Activated T-cell treated with anti-CD3 and anti-CD28 coated beads, Interleukin-2, amount 50 U/mL, for 4 hours (primary cell): Measurements from ENCODE around the gene ORMDL3. TPM values are rescaled to one million over a fixed set of nuclear protein-coding genes. Genes with fewer than 3 reads are reported as not detected.
"Not testable (repeated sequence)": the region's sequence is repeated elsewhere in the genome, so short reads cannot be mapped to it uniquely, and the experiment has no call there.

Experiments used
- ATAC-seq, 2 donors: fragments of 200-7000 bp; cut with Tn5 transposase; one replicate each; pipeline ENCODE4 v1.10.0; 2021
- DNase-seq: peaks from one replicate; pipeline ENCODE4 v3.0.0-alpha.2; 2020
- H3K27me3 Mint-ChIP-seq: one replicate; pipeline ENCODE4 v1.8.0; 2021; ENCODE audit warnings: low read depth, mixed read lengths
- H3K36me3 Mint-ChIP-seq: one replicate; pipeline ENCODE4 v1.8.0; 2022; ENCODE audit warnings: mixed read lengths; ENCODE audit not compliant: insufficient read depth
- H3K4me1 Mint-ChIP-seq: one replicate; pipeline ENCODE4 v1.8.0; 2021; ENCODE audit warnings: low read depth, mixed read lengths
- H3K4me3 Mint-ChIP-seq: one replicate; pipeline ENCODE4 v1.8.0; 2021; ENCODE audit warnings: mild to moderate bottlenecking, moderate library complexity, mixed read lengths
- H3K9me3 Mint-ChIP-seq: one replicate; pipeline ENCODE4 v1.8.0; 2021; ENCODE audit warnings: mixed read lengths
- total RNA-seq, 3 donors: library from RNA; stranded (reverse); gene quantifications; one replicate each; pipeline ENCODE4 v1.2.1, GENCODE V29; 2021

Gene ORMDL3
- total RNA-seq, 3 donors from 2014 or later, result 48.9 to 71.0 (median 52.1) TPM

GRCh38 chr17:39898088-39898487 lies 29.3 kb downstream of the ORMDL3 start:
- ATAC-seq (no peak), DNase-seq (no peak)
- Mint-ChIP-seq H3K9me3 (no peaks in the 10 kb centered on the region), H3K36me3 (no peaks in the 10 kb centered on the region), H3K4me1 (peaks cover 10% of the 10 kb centered on the region), H3K27me3 (no peaks in the 10 kb centered on the region), H3K4me3 (no peak overlapping the region)

GRCh38 chr17:39894681-39895376 lies 32.6 kb downstream of the ORMDL3 start:
- DNase-seq, result no peak
- peaks cover 7% of the 10 kb centered on the region for H3K4me1 Mint-ChIP-seq
- peaks cover 2% of the 10 kb centered on the region for H3K27me3 Mint-ChIP-seq
- peak in 1 of 2 donors; percentile 41 for ATAC-seq
- no peak overlapping the region for H3K4me3 Mint-ChIP-seq
- H3K36me3 Mint-ChIP-seq, result no peaks in the 10 kb centered on the region
- H3K9me3 Mint-ChIP-seq, result no peaks in the 10 kb centered on the region

GRCh38 chr17:39889200-39889599 lies 38.2 kb downstream of the ORMDL3 start:
- H3K9me3 Mint-ChIP-seq, result no peaks in the 10 kb centered on the region
- peaks cover 12% of the 10 kb centered on the region for H3K27me3 Mint-ChIP-seq
- no peaks in the 10 kb centered on the region for H3K36me3 Mint-ChIP-seq
- no peak for DNase-seq
- no peak overlapping the region for H3K4me3 Mint-ChIP-seq
- no peak for ATAC-seq
- no peaks in the 10 kb centered on the region for H3K4me1 Mint-ChIP-seq

GRCh38 chr17:39887078-39887477 lies 40.3 kb downstream of the ORMDL3 start:
- H3K9me3 Mint-ChIP-seq, result no peaks in the 10 kb centered on the region
- H3K4me3 Mint-ChIP-seq, result no peak overlapping the region
- H3K36me3 Mint-ChIP-seq, result no peaks in the 10 kb centered on the region
- peaks cover 12% of the 10 kb centered on the region for H3K27me3 Mint-ChIP-seq
- ATAC-seq (no peak), DNase-seq (no peak)
- no peaks in the 10 kb centered on the region for H3K4me1 Mint-ChIP-seq

- ATAC-seq, H3K27me3 Mint-ChIP-seq, H3K4me3 Mint-ChIP-seq, DNase-seq, H3K4me1 Mint-ChIP-seq, H3K9me3 Mint-ChIP-seq, H3K36me3 Mint-ChIP-seq: not testable (repeated sequence)
Observed at GRCh38 chr17:39886102-39886501, 41.3 kb downstream of the ORMDL3 start.

GRCh38 chr17:39872751-39873150 lies 54.6 kb downstream of the ORMDL3 start:
- no peaks in the 10 kb centered on the region for H3K27me3 Mint-ChIP-seq
- ATAC-seq (no peak), DNase-seq (no peak)
- no peaks in the 10 kb centered on the region for H3K9me3 Mint-ChIP-seq
- H3K36me3 Mint-ChIP-seq, result no peaks in the 10 kb centered on the region
- H3K4me3 Mint-ChIP-seq, result no peak overlapping the region
- H3K4me1 Mint-ChIP-seq, result peaks cover 14% of the 10 kb centered on the region

DNA sequence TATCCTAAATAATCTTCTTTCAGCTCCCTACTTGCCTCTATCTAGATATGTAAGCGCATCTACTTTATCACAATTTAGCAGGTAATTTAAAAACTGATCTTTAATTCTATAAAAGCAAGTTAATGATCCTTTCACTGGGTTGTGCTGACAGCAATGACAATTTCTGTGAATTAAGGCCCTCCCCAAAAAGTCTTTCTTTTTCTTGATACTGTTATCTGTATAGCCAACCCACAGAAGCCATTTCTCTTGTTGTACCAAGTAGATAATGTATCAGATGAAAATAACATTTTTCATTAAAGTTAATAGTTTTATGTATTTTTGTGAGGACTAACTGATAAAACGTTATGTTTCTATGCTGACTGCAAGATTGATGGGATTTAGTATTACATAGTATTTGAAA lies 55.6 kb downstream of the ORMDL3 start:
- Mint-ChIP-seq H3K4me3 (no peak overlapping the region), H3K4me1 (peaks cover 24% of the 10 kb centered on the region), H3K27me3 (no peaks in the 10 kb centered on the region), H3K9me3 (no peaks in the 10 kb centered on the region), H3K36me3 (no peaks in the 10 kb centered on the region)
- no peak for DNase-seq
- ATAC-seq, result no peak

Other genes with a start within 250 kb of the ORMDL3 start
- 10 to 100 TPM; 14.6 to 16.5 (median 16.3) TPM for gene PGAP3, start 239.5 kb downstream of the ORMDL3 start, total RNA-seq
- gene ERBB2, start 227.5 kb downstream of the ORMDL3 start, total RNA-seq, result 1 to 10 TPM; 2.3 to 3.4 (median 2.9) TPM
- gene MIEN1, start 197.1 kb downstream of the ORMDL3 start, total RNA-seq, result 10 to 100 TPM; 43.2 to 48.6 (median 45.7) TPM
- gene GRB7, start 189.7 kb downstream of the ORMDL3 start, total RNA-seq, result under 1 TPM; 0.43 to 0.73 (median 0.47) TPM
- 100 to 1,000 TPM in 1 of 3 donors, 10 to 100 TPM in 2; 82.3 to 106 (median 91.6) TPM for gene IKZF3, start 63.3 kb downstream of the ORMDL3 start, total RNA-seq
- under 1 TPM in 2 of 3 donors, not detected in 1; 0.16 to 0.28 TPM for gene ZPBP2, start 59.4 kb downstream of the ORMDL3 start, total RNA-seq
- gene GSDMB, start 9.0 kb downstream of the ORMDL3 start, total RNA-seq, result 1 to 10 TPM; 4.1 to 5.1 (median 4.7) TPM
- not detected for gene LRRC3C, start 131 bp upstream of the ORMDL3 start, total RNA-seq
- 1 to 10 TPM in 1 of 3 donors, under 1 TPM in 2; 0.32 to 1.6 (median 0.41) TPM for gene GSDMA, start 35.4 kb upstream of the ORMDL3 start, total RNA-seq
- gene PSMD3, start 53.2 kb upstream of the ORMDL3 start, total RNA-seq, result 100 to 1,000 TPM; 276 to 288 (median 280) TPM
- gene CSF3, start 87.8 kb upstream of the ORMDL3 start, total RNA-seq, result not detected
- gene MED24, start 126.8 kb upstream of the ORMDL3 start, total RNA-seq, result 100 to 1,000 TPM; 133 to 140 (median 134) TPM
- gene THRA, start 135.4 kb upstream of the ORMDL3 start, total RNA-seq, result 10 to 100 TPM in 2 of 3 donors, 1 to 10 TPM in 1; 6.6 to 12.4 (median 10.3) TPM
- 10 to 100 TPM; 12.6 to 16.0 (median 13.7) TPM for gene NR1D1, start 173.0 kb upstream of the ORMDL3 start, total RNA-seq
- 10 to 100 TPM; 63.3 to 68.5 (median 64.1) TPM for gene MSL1, start 194.4 kb upstream of the ORMDL3 start, total RNA-seq
- gene CASC3, start 212.9 kb upstream of the ORMDL3 start, total RNA-seq, result 100 to 1,000 TPM; 100 to 108 (median 103) TPM
- gene RAPGEFL1, start 249.9 kb upstream of the ORMDL3 start, total RNA-seq, result 1 to 10 TPM; 5.7 to 6.7 (median 6.1) TPM